Left hindlimb (tissue), 1 donor: Measurements from ENCODE around the gene ASTE1.
"Not testable (repeated sequence)": the region's sequence is repeated elsewhere in the genome, so short reads cannot be mapped to it uniquely, and the experiment has no call there.

Experiments used
- DNase-seq: peaks from one replicate; pipeline ENCODE4 v3.0.0-alpha.2; 2018

ASTE1 gene, protein sequence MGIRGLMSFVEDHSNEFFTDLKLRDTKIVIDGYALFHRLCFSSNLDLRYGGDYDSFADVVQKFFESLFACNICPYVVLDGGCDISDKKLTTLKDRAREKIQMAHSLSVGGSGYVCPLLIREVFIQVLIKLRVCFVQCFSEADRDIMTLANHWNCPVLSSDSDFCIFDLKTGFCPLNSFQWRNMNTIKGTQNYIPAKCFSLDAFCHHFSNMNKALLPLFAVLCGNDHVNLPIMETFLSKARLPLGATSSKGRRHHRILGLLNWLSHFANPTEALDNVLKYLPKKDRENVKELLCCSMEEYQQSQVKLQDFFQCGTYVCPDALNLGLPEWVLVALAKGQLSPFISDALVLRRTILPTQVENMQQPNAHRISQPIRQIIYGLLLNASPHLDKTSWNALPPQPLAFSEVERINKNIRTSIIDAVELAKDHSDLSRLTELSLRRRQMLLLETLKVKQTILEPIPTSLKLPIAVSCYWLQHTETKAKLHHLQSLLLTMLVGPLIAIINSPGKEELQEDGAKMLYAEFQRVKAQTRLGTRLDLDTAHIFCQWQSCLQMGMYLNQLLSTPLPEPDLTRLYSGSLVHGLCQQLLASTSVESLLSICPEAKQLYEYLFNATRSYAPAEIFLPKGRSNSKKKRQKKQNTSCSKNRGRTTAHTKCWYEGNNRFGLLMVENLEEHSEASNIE

DNA sequence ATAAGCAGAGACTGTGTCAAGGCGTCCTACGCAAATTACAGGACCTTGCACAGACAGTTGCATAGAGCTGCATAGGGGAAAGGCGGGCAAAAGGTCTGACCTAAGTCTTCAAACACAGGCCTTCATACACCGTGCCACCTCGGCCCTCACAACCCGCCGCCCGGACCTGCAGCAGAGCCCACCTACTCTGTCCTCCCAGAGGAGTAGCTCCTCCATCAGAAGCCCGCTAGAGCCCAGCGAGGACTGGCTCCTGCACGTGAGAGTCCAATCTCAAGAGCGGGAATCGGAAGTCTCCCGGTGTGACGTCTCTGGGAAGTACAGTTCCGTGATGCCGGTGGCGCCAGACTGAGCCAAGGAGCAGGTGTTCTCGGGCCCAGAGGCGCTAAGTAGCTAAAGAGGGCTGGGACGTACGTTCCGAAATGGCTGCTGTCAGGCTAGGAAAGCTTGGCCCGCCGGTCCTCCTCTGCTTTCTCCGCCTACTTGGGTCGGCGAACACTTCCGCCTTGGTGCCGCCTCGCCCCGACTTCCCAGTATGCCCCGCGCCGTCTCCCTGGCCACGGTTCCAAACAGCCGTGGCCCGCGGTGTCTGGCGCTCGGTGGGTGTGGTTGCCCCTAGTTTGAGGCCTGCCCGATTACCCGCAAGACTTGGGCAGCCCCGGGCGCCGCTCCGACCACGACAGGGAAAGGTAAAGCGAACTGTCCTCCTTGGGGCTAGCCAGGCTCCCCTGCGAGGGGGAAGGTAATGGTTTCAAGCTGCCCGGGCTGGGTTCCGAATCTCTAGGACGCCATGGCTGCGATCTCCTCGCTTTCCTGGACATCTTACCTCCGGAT lies at the start of gene ASTE1, which contains the start of gene NEK11:
TSS of gene ASTE1 (minus strand) at position 505 of the 831 bp plus-strand sequence. CDS start 1,519 bp downstream, outside the sequence.
TSS of gene NEK11 (plus strand) at position 557 of the 831 bp plus-strand sequence. CDS start 2,832 bp downstream, outside the sequence.
- DNase-seq = peak; percentile 95

DNA sequence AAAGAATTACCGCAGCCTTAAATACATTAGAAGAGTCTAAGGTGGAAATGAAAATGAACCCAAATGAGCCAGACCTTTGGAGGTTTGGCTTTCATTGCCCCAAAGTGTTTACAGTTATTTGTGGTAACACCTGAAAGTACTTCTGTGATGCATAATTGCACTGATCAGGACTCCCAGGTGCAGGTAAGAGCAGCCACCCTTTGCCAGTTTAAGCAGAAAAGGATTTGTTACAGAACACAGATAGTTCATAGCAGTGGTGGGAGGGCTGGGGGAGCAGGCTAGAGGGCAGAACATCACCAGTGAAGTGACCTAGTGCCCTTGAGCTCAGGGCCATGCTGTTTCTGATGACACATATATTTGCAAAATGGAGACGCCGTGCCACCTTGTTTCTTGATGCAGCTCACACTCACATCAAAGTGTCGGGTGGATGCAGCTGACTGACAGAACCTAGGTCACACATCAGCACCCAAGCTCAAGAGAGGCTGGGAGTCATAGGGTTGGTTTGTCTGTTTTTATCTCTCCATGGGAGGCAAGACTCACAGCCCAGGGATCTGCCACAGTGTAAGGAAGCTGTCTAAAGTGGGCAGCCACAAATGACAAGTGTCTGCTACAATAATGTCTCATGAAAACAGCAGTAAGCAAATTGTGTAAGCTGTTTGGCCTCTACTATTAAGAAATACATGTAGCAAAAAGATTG lies 49.2 kb upstream of the ASTE1 start:
- no peak for DNase-seq

DNA sequence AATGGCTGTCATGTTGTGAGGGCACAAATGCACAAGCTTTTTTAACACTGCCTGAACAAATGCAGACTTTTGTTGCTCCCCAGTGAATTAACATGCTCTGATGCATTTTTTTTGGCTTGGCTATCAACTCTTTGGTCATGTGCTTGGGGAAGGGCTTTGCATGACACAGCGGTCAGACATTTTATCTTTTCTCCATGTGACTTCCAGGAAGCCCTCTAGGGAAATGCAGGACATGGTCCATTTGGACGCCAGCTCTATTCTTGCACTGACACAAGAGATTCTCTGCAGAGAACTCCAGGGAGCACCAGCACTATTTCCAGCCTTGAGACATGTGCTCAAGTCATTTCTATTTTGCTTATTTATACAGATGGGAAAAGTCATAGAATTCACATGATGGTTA lies 46.2 kb upstream of the ASTE1 start:
- DNase-seq = no peak

DNA sequence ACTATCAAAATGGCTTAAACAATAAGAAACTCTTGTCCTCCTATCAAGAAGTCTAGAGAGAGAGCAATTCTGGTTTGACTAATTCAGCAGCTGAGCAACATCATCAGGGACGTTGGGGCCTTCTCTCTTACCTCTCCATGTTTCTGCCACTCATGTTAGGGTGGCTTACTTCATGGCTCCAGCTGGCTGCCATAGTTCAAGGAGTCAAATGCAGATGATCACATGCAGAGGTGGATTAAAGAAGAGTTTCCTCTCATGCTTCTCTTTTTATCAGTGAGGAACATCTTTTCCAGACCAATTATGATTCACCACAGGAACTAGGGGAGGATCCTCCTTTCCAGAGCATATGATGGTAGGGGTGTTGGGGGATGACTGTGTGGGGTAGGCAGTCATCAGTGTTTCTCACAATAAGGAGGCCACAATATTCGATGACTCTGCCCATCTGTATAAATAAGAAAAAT lies 45.5 kb upstream of the ASTE1 start:
- DNase-seq = no peak

DNA sequence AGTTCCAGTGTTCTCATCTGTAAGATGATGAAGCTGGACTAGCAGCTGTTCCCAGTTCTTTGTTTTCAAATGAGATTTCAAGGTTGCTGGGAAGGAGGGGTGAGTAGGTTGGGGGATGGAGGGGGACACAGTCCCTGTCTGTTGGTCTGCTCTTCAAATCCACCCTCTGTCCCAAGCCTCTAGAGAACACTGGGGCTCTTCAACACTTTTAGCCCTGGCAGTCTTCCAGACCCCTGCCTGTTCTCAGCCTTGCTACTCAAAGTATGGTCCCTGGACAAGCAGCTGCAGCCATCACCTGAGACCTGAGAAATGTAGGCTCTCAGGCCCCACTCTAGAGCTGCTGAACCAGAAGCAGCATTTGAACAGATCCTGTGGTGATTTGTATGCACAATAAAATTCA lies 41.4 kb upstream of the ASTE1 start:
- DNase-seq = no peak

DNA sequence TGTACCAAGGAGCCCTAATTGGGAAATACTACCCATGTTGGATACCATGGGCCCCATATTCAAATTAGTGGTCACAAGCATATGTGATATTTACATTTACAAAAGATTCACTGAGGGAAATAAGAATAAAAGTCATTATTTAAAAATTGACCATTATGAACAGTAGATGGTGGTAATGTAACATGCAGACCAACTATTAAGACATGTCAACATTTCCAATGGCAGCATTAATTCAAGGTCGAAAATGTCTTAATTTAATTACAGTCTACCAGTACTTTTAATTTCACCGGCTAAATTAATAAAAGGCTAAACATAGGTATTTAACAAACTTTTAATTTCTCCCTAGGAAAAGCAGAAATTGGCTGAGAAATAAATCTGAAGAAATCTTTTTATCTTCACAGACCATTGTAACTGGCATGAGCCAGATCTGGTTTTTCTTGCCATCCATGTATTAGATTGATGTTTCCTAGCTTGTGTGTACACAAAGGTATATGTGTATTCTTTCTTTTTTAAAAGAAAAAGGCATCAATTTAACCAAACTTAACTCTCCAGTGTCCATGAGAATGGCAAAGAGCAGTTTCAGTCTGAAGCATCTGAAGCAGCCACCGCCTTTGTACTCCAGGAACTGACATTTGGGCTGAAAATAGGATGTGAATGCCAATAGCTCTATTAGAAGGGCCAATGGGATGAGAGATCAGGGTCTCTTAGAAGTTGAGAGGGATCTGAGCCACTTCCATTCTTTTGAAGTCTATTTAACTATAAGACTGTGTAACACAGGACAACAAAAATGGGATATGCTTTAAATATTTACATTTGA lies 26.6 kb upstream of the ASTE1 start:
- no peak for DNase-seq

DNA sequence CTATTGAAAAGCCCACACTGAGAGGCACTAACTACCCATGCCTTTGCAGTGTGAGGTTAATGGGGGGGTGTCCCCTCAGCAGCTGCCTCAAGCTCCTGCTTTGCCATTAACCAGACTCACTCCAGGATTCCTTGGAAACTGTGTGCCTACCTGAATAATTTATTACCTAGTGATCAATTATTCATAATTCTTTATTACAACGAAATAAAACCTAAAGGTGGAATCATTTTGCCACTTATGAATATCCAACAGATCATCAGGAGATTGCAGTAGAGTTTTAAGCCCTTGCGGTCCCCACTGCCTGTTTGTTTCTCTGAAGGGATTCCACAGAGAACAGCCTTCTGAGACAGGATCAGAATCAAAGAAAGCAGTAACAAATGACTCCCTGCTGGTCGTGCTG lies 23.4 kb upstream of the ASTE1 start:
- DNase-seq = no peak

DNA sequence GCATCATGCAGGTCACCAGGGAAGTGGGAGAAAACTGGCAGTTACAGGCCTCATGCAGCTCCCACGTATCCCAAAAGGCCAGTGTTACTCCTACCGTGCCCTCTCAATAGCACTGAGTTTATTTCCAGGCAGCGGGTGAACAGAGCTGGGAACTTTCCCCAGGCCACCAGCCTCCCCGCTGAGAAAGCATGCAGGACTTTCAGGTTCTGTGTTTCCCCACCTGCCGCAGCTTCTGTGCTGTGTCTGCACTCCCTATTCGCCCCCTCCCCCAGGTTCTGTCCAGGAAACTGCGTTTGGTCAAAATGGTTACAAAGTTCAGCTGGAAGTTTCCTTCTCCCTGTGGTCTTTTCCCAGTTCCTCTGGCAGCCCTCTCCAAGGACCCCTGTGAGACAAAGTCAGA lies 21.4 kb upstream of the ASTE1 start:
- DNase-seq = no peak

DNA sequence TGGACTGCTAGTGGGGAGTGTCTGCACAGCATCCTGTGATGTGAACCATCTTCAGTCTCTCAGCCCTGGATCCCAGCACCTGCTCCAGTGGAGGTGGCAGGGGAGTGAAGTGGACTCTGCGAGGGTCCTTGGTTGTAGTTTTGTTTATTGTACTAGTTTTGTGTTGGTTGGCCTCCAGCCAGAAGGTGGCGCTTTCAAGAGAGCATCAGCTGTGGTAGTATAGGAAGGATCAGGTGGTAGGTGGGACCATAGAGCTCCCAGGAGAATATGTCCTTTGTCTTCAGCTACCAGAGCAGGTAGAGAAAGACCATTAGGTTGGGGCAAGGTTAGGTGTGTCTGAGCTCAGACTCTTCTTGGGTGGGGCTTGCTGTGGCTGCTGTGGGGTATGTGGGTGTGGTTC lies 21.0 kb upstream of the ASTE1 start:
- no peak for DNase-seq

DNA sequence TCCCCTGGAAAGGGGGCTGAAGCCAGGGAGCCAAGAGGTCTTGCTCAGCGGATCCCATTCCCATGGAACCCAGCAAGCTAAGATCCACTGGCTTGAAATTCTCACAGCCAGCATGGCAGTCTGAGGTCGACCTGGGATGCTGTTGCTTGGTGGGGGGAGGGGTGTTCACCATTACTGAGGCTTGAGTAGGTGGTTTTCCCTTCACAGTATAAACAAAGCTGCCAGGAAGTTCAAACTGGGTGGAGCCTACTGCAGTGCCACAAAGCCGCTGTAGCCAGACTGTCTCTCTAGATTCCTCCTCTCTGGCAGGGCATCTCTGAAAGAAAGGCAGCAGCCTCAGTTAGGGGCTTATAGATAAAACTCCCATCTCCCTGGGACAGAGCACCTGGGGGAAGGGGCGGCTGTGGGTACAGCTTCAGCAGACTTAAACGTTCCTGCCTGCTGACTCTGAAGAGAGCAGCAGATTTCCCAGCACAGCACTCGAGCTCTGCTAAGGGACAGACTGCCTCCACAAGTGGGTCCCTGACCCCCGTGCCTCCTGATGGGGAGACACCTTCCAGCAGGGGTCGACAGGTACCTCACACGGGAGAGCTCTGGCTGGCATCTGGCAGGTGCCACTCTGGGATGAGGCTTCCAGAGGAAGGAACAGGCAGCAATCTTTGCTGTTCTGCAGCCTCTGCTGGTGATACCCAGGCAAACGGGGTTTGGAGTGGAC lies 15.8 kb upstream of the ASTE1 start:
- not testable (repeated sequence) for DNase-seq

DNA sequence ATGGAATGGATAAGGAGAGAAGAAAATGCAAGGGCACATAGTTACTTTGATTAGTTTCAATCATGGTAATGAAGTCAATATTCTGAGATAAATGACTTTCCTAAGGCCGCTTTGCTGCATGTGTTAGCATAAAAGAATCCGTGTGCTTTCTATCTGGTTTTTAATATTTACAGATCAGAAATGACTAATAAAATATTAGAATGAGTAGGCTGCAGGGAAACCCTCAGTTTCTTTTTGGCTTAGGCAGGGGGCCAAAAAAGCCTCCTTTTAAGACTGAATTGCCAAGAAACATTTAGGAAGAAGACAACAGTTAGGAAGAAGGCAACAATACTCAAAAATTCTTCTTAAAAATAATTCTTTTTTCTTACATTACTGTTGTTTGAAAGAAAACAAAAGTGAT lies 11.7 kb upstream of the ASTE1 start:
- DNase-seq = no peak

DNA sequence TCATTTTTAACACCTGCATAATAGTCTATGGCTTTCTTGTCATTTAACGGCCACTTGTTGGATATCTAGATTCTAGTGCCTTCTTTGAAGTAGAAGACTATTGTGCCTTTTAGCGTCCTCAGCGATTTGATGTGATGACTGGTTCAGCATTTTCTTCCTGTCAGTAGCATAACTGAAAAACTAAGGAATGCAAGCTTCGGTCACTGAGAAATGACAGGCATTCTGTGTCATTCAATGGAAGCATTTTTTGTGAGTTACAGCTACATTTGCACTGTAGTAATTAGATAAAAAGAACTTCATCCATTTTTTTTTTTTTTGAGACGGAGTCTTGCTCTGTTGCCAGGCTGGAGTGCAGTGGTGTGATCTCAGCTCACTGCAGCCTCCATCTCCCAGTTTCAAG lies 10.4 kb upstream of the ASTE1 start:
- no peak for DNase-seq

DNA sequence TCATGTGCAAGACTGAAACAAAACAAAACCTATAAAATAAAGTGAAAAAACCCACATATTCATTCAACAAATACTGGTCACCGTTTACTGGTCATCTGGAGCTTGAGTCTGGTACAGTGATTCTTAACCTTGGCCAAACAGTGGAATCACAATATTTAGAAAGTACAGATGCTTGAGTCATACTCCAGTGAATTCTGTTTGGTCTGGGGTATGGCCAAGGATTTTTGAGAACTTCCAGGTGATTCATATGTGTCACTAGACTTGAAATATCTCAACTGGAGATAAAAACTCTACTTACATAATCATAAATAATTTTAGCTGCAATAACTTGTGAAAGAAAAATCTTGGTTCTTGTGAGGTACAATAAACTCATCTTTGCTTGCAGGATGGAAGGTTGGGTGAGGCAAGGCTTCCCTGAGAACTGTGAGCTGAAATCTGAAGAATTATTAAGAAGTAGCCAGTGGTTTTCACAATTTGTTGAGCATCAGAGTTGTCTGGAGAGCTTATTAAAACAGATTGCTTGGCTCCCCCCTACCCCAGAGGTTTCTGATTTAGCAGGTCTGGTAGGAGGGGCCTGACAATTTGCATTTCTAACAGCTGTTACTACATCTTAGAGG lies 9.7 kb upstream of the ASTE1 start:
- no peak for DNase-seq

DNA sequence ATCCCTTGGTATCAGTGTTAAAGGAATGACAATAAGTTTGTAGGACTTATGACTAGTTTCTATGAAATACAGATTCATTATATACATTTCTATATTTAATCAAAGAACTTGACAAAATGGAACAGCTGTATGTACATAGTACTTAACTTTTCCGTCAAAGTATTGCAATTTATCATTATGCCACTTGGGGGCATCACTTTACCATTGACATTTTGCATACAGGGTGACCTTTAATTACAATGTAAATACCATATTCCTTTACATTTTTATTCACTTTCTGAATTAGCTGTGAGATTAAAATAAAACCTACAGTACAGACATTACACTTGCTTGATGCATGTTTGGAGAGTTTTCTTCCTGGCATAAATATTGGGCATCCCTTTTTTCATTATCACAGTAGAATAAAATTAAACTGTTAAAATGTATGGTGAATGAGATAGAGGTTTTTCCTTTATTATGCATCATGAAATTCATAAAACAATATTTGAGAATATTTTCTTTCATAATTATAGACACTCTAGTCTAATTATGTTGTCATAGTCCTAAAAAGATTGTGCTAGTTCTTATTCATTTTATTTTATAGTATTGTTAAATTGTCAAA lies 7.0 kb upstream of the ASTE1 start:
- DNase-seq = no peak

DNA sequence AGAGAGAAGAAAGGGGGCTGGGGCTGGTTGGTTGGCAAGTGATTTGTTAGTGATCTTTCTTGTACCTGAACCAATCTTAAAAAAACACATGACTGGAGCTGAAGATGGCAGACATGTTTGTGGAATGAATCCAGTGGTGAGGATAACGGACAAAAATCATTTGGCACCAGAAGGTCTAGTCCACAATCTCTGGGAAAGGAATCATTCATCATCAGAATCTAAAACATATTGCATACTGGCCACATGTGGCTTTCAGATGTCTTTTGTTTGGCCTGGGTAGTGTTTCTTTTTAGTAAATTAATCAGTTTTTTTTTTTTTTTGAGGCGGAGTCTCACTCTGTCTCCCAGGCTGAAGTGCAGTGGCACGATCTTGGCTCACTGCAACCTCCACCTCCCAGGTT lies 5.0 kb upstream of the ASTE1 start:
- DNase-seq = no peak

DNA sequence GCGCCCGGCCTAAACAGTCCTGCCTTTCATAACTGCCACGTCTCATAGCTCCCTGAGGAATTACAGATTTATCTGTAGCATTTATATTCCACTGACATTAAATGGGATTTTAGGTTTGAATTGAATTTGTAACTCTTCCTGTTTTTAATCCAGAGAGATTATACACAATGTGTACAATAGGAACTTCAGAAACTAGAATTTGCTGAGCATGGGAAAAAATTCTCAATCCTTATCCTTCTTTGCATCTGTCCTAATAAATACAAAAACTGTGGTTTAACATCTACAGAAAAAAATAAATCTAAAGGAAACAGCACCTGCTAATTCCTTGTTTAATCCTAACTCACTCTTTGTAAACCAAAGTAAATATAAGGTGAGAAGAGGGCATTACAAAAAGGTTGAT lies 2.2 kb upstream of the ASTE1 start:
- DNase-seq = no peak

DNA sequence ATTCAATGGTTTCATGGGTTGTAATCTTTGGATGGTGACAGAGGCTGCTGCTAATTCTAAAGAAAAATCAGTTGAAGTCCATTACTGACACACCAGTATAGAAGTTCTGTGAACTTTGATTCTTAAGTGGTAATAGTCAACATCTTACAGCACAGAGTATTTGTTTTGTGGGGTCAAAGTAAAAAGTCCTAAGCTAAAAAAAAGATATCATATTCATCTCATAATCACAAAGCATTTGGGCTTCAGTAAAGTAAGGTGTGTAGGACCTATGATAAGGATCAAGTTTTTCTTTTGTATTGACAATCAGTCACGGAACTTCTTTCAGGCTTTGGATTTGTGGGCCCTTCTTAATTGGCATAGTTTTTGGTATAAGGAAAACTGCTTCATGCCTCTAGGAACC lies 1.1 kb downstream of the ASTE1 start:
- no peak for DNase-seq

DNA sequence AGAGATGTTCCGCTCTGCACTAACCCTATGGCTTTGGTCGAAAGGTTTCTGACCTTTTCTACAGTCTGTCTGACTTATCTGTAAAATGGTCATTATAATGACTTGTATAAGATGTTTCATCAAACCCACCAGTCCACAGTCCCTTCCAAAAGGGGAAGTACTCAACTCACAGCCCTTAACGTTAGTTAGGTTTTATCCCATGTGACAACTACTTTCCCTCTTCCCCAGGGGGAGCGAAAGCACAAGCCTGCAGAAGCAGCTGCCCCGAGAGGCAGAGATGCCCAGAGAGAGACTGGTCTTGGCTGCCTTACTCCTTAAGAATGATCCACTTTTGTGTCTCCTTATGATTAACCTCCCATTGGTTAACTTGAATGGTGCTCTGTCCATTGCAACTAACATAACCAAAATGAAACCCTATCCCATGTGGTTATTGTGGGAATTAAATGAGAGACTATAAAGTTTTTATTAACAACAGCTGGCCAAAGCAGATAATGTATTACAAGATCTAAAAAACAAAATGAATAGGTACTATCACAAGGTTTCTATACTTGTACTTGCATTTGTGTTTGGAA lies 6.4 kb downstream of the ASTE1 start:
- no peak for DNase-seq

DNA sequence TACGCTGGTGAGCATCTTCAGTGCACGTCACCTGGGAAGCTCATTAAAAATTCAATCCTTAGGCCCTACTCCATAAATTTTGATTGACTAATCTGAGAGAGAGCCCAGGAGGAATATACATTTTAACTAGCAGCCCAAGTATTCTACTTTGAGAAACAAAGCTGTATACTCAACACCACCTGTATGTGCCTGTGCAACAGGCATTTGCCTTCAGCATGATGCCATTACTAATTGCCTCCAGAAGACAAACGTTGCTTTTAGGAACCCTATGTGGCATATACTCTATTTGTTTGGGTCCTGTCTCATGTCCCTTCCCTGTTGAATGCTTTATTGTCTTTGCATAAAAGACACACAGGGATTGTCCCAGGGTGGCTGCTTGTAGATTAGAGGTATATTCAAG lies 7.7 kb downstream of the ASTE1 start:
- DNase-seq = no peak

DNA sequence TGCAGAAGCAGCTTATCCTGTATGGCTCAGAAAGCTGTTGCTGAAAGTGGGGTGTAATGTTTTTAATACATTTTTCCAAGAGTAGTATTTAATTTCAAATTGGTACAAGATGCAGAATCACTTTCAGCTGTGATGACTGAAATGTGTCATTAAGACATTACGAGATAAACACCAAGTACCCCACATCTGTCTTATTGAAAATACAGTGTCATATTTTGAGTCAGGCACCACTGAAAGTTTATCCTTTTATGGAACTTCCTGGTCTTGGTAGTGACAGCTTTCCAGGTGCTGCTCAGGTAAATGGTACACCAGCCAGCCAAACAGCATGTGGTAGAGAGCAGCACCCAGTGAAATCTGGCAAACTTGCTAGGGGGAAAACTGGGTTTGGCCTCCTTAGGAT lies 16.9 kb downstream of the ASTE1 start:
- no peak for DNase-seq
